ENCODE data around the gene ZNF763. TPM values are rescaled to one million over a fixed set of nuclear protein-coding genes. Genes with fewer than 3 reads are reported as not detected.
"Not testable (repeated sequence)": the region's sequence is repeated elsewhere in the genome, so short reads cannot be mapped to it uniquely, and the experiment has no call there.

The ZNF763 gene
- total RNA-seq, 1 experiment from 2014 or later, result 0.39 TPM

- peak overlapping the region; percentile 87 for H3K27ac ChIP-seq (ENCODE audit: low read length)
- peak; percentile 99 for ATAC-seq
- H3K27me3 ChIP-seq (ENCODE audit: control insufficient read depth, insufficient read depth, low read length), result no peaks in the 10 kb centered on the region
- in situ Hi-C loops (cut with HindIII; ENCODE audit: low pct_unique_long_range_greater_than_20kb, low sequenced_read_pairs), result no loop called here
- ChIA-PET POLR2A (interaction anchor here (0.5 to 0.6 kb wide), 3 partner anchors 28 to 84 kb away, joined by 5 to 11 read pairs (median 10); no protein-coding TSS in a partner anchor), CTCF (interaction anchor here (0.9 to 2.3 kb wide), 2 partner anchors 63 to 64 kb away, joined by 4 to 10 read pairs; partner anchors contain the start of gene ZNF700)
- BruUV-seq (replicated peaks), result TSS peak; percentile 84
- intact Hi-C loops (cut with micrococcal nuclease; ENCODE audit: unreplicated experiment), result loop anchor here (5.0 to 10.0 kb wide), 2 partner anchors 63 to 190 kb away; partner anchors contain the start of genes ZNF491 and ZNF700
- no peak for DNase-seq (ENCODE audit: low read depth, low spot score)
- no peaks in the 10 kb centered on the region; the same call in 1 of the 2 replicates for H3K36me3 ChIP-seq (ENCODE audit: control insufficient read depth, insufficient read depth, low read length)
- peaks cover 2% of the 10 kb centered on the region; the same call in 1 of the 2 replicates for H3K9me3 ChIP-seq (ENCODE audit: control insufficient read depth, insufficient read depth, low read depth, low read length)
- TF ChIP-seq SIN3A (IDR thresholded peaks at IDR 0.05; ENCODE audit: borderline replicate concordance, insufficient read depth, low read depth, low read length), result 0 out of 2 replicates have a peak, but pooled peaks have one; percentile 74
- no peak for TF ChIP-seq TCF7L2 (IDR thresholded peaks at IDR 0.05; ENCODE audit: low read depth, low read length)
- TF ChIP-seq POLR2AphosphoS5 (IDR thresholded peaks at IDR 0.05; ENCODE audit: low read depth, low read length), result peak; percentile 73
- TF ChIP-seq CTCF (IDR thresholded peaks at IDR 0.05), result no peak
- peak overlapping the region; percentile 89 to 90 for H3K4me3 ChIP-seq (ENCODE audit: low read depth in 2 of 2, low read length in 2 of 2)
- H3K4me1 ChIP-seq (ENCODE audit: control insufficient read depth, insufficient read depth, low read length), result no peaks in the 10 kb centered on the region
These were observed 22.8 kb downstream of the ZNF763 start for GRCh38 chr19:11987405-11988281.

- POLR2A ChIA-PET, result interaction anchor here (0.6 kb wide), 2 partner anchors 433 to 1916 kb away, joined by 3 read pairs; no protein-coding TSS in a partner anchor
- Histone ChIP-seq H3K9me3 (ENCODE audit: control insufficient read depth, insufficient read depth, low read depth, low read length) (peaks cover 2% of the 10 kb centered on the region; the same call in 1 of the 2 replicates), H3K36me3 (ENCODE audit: control insufficient read depth, insufficient read depth, low read length) (no peaks in the 10 kb centered on the region; the same call in 1 of the 2 replicates), H3K27me3 (ENCODE audit: control insufficient read depth, insufficient read depth, low read length) (no peaks in the 10 kb centered on the region), H3K4me1 (ENCODE audit: control insufficient read depth, insufficient read depth, low read length) (no peaks in the 10 kb centered on the region), H3K27ac (ENCODE audit: low read length) (no peak overlapping the region), H3K4me3 (ENCODE audit: low read depth in 2 of 2, low read length in 2 of 2) (peak overlapping the region; percentile 89 to 90)
- no TSS peak for BruUV-seq (replicated peaks)
- TF ChIP-seq CTCF (IDR thresholded peaks at IDR 0.05) (peak; percentile 41), SIN3A (IDR thresholded peaks at IDR 0.05; ENCODE audit: borderline replicate concordance, insufficient read depth, low read depth, low read length) (no peak)
- ATAC-seq (no peak), DNase-seq (ENCODE audit: low read depth, low spot score) (no peak)
- intact Hi-C loops (cut with micrococcal nuclease; ENCODE audit: unreplicated experiment) (loop anchor here (5.0 to 10.0 kb wide), 2 partner anchors 64 to 192 kb away; partner anchors contain the start of genes ZNF491 and ZNF700), in situ Hi-C loops (cut with HindIII; ENCODE audit: low pct_unique_long_range_greater_than_20kb, low sequenced_read_pairs) (no loop called here)
- CTCF ChIA-PET, result interaction anchor here (0.6 to 2.3 kb wide), 6 partner anchors 25 to 191 kb away, joined by 3 to 10 read pairs (median 4); partner anchors contain the start of gene ZNF700
These were observed 24.2 kb downstream of the ZNF763 start for GRCh38 chr19:11989112-11989456.

GRCh38 chr19:11991921-11992320 is 27.1 kb downstream of the ZNF763 start:
- H3K27ac ChIP-seq (ENCODE audit: low read length); H3K36me3 ChIP-seq (ENCODE audit: control insufficient read depth, insufficient read depth, low read length); ATAC-seq; in situ Hi-C loops (cut with HindIII; ENCODE audit: low pct_unique_long_range_greater_than_20kb, low sequenced_read_pairs); CTCF ChIA-PET; H3K4me3 ChIP-seq (ENCODE audit: low read depth in 2 of 2, low read length in 2 of 2); POLR2A ChIA-PET; BruUV-seq (replicated peaks); H3K9me3 ChIP-seq (ENCODE audit: control insufficient read depth, insufficient read depth, low read depth, low read length); H3K4me1 ChIP-seq (ENCODE audit: control insufficient read depth, insufficient read depth, low read length); H3K27me3 ChIP-seq (ENCODE audit: control insufficient read depth, insufficient read depth, low read length); intact Hi-C loops (cut with micrococcal nuclease; ENCODE audit: unreplicated experiment); DNase-seq (ENCODE audit: low read depth, low spot score): not testable (repeated sequence)

Data from Panc1 (cell line).